Mammary epithelial cell (primary cell): ENCODE results near the gene DNAH3.

Source experiments
- EZH2 ChIP-seq: IDR thresholded peaks from 2 replicates; pipeline ENCODE4 v1.6.1; 2012; ENCODE audit warnings: low read length, inconsistent platforms, borderline replicate concordance
- TF ChIP-seq, protein P1 (sequence below), 2 donors: IDR thresholded peaks in 1 of 2; conservative IDR thresholded peaks in 1 of 2; 2 replicates each; pipeline ENCODE4 v1.5.1; 2011 to 2012; ENCODE audit warnings: inconsistent platforms in 2 of 2, low read length in 2 of 2, mild to moderate bottlenecking in 2 of 2, control low read depth in 1 of 2, low read depth in 1 of 2; ENCODE audit not compliant: insufficient read depth in 1 of 2; ENCODE audit errors: extremely low read depth in 1 of 2

DNA sequence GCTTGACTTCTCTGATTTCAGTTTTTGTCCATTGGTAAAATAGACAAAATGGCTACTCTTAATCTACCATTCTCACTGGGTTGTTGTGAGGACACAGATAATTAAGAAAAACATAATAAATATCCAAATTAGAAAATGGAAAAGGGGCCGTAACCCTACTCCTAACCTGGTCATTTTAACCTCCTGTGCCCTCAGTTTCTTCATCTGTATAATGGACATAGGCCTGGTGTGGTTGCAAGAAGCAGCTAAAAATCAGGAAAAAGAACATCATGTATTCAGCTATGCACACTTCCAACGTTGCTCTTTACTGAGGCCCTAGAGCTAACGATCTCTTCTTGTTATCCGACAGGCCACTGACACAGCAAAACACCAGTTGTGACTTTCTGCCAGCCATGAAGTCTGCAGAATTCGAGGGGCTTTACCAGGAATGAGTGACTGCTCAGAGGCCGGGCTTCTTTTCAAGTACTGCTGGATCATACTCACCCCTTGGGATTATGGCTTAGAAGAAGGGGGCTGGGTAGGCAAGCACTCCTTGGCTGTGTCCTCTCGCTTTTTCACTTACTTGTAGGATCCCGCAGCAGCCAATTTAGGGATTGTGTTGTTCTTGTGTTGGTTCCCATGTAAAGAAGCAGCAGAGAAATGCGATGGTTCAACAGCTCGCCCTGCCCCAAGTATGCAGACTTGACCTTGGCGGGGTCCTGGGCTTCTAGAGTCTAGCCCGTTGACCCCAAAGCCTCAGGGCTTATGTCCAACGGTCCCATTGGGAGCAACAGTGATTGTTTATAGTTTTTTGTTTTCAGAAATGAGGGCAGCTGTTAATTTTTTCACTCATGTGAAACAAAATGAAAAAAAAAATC lies 28.7 kb upstream of the DNAH3 start:
- TF ChIP-seq, protein P1, sequence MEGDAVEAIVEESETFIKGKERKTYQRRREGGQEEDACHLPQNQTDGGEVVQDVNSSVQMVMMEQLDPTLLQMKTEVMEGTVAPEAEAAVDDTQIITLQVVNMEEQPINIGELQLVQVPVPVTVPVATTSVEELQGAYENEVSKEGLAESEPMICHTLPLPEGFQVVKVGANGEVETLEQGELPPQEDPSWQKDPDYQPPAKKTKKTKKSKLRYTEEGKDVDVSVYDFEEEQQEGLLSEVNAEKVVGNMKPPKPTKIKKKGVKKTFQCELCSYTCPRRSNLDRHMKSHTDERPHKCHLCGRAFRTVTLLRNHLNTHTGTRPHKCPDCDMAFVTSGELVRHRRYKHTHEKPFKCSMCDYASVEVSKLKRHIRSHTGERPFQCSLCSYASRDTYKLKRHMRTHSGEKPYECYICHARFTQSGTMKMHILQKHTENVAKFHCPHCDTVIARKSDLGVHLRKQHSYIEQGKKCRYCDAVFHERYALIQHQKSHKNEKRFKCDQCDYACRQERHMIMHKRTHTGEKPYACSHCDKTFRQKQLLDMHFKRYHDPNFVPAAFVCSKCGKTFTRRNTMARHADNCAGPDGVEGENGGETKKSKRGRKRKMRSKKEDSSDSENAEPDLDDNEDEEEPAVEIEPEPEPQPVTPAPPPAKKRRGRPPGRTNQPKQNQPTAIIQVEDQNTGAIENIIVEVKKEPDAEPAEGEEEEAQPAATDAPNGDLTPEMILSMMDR (conservative IDR thresholded peaks at IDR 0.05 in 1 of 2, IDR thresholded peaks at IDR 0.05 in 1 of 2; ENCODE audit: extremely low read depth in 1 of 2, insufficient read depth in 1 of 2, low read depth in 1 of 2, low read length in 2 of 2): no peak
- no peak for TF ChIP-seq EZH2
